ACHN (cell line): ENCODE data around the gene SIPA1L3.
"Not testable (repeated sequence)": the region's sequence is repeated elsewhere in the genome, so short reads cannot be mapped to it uniquely, and the experiment has no call there.

Experiments used
- DNase-seq: peaks from one replicate; pipeline ENCODE4 v3.0.0-alpha.2; 2015
- in situ Hi-C: cut with HindIII; loops from 2 replicates; pipeline ENCODE4 v1.10.0; 2017; ENCODE audit warnings: low sequenced_read_pairs, low pct_ligation_motif_present, low pct_unique_long_range_greater_than_20kb

The SIPA1L3 gene

GRCh38 chr19:37906869-37907734 is at the start of gene SIPA1L3:
Gene SIPA1L3, plus strand, starts transcription at chr19:37907208. Its CDS starts 174,358 bp downstream, at chr19:38081566.
- peak; percentile 94 for DNase-seq
- in situ Hi-C loops, result no loop called here

- in situ Hi-C loops, result no loop called here
- no peak for DNase-seq
Measured at GRCh38 chr19:37864501-37864900, 42.5 kb upstream of the SIPA1L3 start.

GRCh38 chr19:37865930-37866329 is 41.1 kb upstream of the SIPA1L3 start:
- in situ Hi-C loops, DNase-seq: not testable (repeated sequence)

- DNase-seq, result no peak
Measured at GRCh38 chr19:37867831-37868230, 39.2 kb upstream of the SIPA1L3 start.

GRCh38 chr19:37869766-37870340 is 37.2 kb upstream of the SIPA1L3 start:
- DNase-seq, result no peak
- in situ Hi-C loops, result no loop called here

More at GRCh38 chr19:37867831-37868230, 39.2 kb upstream of the SIPA1L3 start:
- in situ Hi-C loops, result no loop called here

- in situ Hi-C loops, result no loop called here
- DNase-seq, result no peak
Measured at GRCh38 chr19:37872383-37872782, 34.6 kb upstream of the SIPA1L3 start.

- DNase-seq, result no peak
Measured at GRCh38 chr19:37874784-37875183, 32.2 kb upstream of the SIPA1L3 start.

GRCh38 chr19:37876032-37876431 is 31.0 kb upstream of the SIPA1L3 start:
- no peak for DNase-seq
- in situ Hi-C loops, result no loop called here

More at GRCh38 chr19:37874784-37875183, 32.2 kb upstream of the SIPA1L3 start:
- in situ Hi-C loops, result no loop called here

GRCh38 chr19:37877147-37877546 is 29.9 kb upstream of the SIPA1L3 start:
- in situ Hi-C loops, result no loop called here

GRCh38 chr19:37885392-37885791 is 21.6 kb upstream of the SIPA1L3 start:
- in situ Hi-C loops, result no loop called here
- DNase-seq, result no peak

More at GRCh38 chr19:37877147-37877546, 29.9 kb upstream of the SIPA1L3 start:
- DNase-seq, result no peak

GRCh38 chr19:37886571-37886970 is 20.4 kb upstream of the SIPA1L3 start:
- in situ Hi-C loops, result no loop called here
- no peak for DNase-seq

- no peak for DNase-seq
- in situ Hi-C loops, result no loop called here
Measured at GRCh38 chr19:37893845-37894575, 13.0 kb upstream of the SIPA1L3 start.

GRCh38 chr19:37896180-37896579 is 10.8 kb upstream of the SIPA1L3 start:
- no peak for DNase-seq
- in situ Hi-C loops, result no loop called here

GRCh38 chr19:37899453-37899852 is 7.6 kb upstream of the SIPA1L3 start:
- DNase-seq, result no peak
- in situ Hi-C loops, result no loop called here

GRCh38 chr19:37899966-37900365 is 7.0 kb upstream of the SIPA1L3 start:
- in situ Hi-C loops, result no loop called here
- DNase-seq, result no peak

GRCh38 chr19:37902668-37903067 is 4.3 kb upstream of the SIPA1L3 start:
- in situ Hi-C loops, result no loop called here
- peak; percentile 75 for DNase-seq

- in situ Hi-C loops, result no loop called here
- DNase-seq, result no peak
Measured at GRCh38 chr19:37903096-37903495, 3.9 kb upstream of the SIPA1L3 start.

GRCh38 chr19:37905946-37906868 is 801 bp upstream of the SIPA1L3 start, which contains the start of gene WDR87:
Gene WDR87, minus strand, starts transcription at chr19:37906594. Its CDS starts 8,355 bp downstream, at chr19:37898239.
- peak; percentile 27 for DNase-seq
- in situ Hi-C loops, result no loop called here
